Brain microvascular endothelial cell (primary cell): ENCODE measurements around the gene TEAD4.

Experiments
- DNase-seq: peaks from one replicate; pipeline ENCODE4 v3.0.0-alpha.2; 2020
- H3K27ac ChIP-seq: fragments of 250-450 bp; sonication (Bioruptor Pico); 2 replicates; pipeline ENCODE4 v1.5.1; 2020; ENCODE audit warnings: mild to moderate bottlenecking, moderate library complexity
- H3K27me3 ChIP-seq: fragments of 250-450 bp; sonication (Bioruptor Pico); replicated peaks from 2 replicates; pipeline ENCODE4 v1.5.1; 2020; ENCODE audit warnings: mild to moderate bottlenecking
- H3K36me3 ChIP-seq: fragments of 250-450 bp; sonication (Bioruptor Pico); replicated peaks from 2 replicates; pipeline ENCODE4 v1.5.1; 2020; ENCODE audit warnings: mild to moderate bottlenecking
- H3K4me3 ChIP-seq: 2 replicates; pipeline ENCODE4 v1.5.1; 2011; ENCODE audit warnings: low read depth, mild to moderate bottlenecking, control low read depth, low read length, moderate library complexity
- CTCF ChIP-seq: IDR thresholded peaks from 2 replicates; pipeline ENCODE4 v1.5.1; 2011; ENCODE audit warnings: low read depth, mild to moderate bottlenecking, moderate library complexity, low read length, control low read depth, inconsistent platforms; ENCODE audit errors: missing control alignments
- in situ Hi-C: cut with HindIII; loops from 2 replicates; pipeline ENCODE4 v1.10.0; 2017; ENCODE audit warnings: low sequenced_read_pairs, low pct_ligation_motif_present

The TEAD4 gene

GRCh38 chr12:3083921-3084347 lies 124.7 kb downstream of the TEAD4 start:
- Histone ChIP-seq H3K27me3 (no peaks in the 10 kb centered on the region), H3K36me3 (no peaks in the 10 kb centered on the region), H3K4me3 (no peak overlapping the region), H3K27ac (no peak overlapping the region)
- in situ Hi-C loops: no loop called here
- no peak for DNase-seq
- TF ChIP-seq CTCF: no peak

GRCh38 chr12:3084742-3085141 lies 125.5 kb downstream of the TEAD4 start:
- no peaks in the 10 kb centered on the region for H3K36me3 ChIP-seq
- H3K27ac ChIP-seq: no peak overlapping the region
- TF ChIP-seq CTCF: no peak
- no peak overlapping the region for H3K4me3 ChIP-seq
- in situ Hi-C loops: no loop called here
- H3K27me3 ChIP-seq: no peaks in the 10 kb centered on the region
- DNase-seq: no peak

GRCh38 chr12:3085341-3086139 lies 126.3 kb downstream of the TEAD4 start:
- no peak overlapping the region for H3K4me3 ChIP-seq
- in situ Hi-C loops: no loop called here
- H3K27ac ChIP-seq: no peak overlapping the region
- no peak for TF ChIP-seq CTCF
- DNase-seq: no peak
- no peaks in the 10 kb centered on the region for H3K27me3 ChIP-seq
- H3K36me3 ChIP-seq: no peaks in the 10 kb centered on the region

- Histone ChIP-seq H3K36me3 (no peaks in the 10 kb centered on the region), H3K4me3 (no peak overlapping the region), H3K27ac (no peak overlapping the region), H3K27me3 (no peaks in the 10 kb centered on the region)
- no peak for TF ChIP-seq CTCF
- in situ Hi-C loops: no loop called here
- DNase-seq: no peak
Observed at GRCh38 chr12:3086211-3086610, 127.0 kb downstream of the TEAD4 start.

- no peak for DNase-seq
- Histone ChIP-seq H3K4me3 (no peak overlapping the region), H3K27ac (no peak overlapping the region), H3K36me3 (no peaks in the 10 kb centered on the region), H3K27me3 (no peaks in the 10 kb centered on the region)
- in situ Hi-C loops: no loop called here
- no peak for TF ChIP-seq CTCF
Observed at GRCh38 chr12:3086729-3087323, 127.6 kb downstream of the TEAD4 start.
